Measurements from ENCODE around the gene BCL11B.

The BCL11B gene

GRCh38 chr14:99216191-99216590 is 55.8 kb downstream of the BCL11B start:
- DNase-seq = no peak

- DNase-seq = no peak
These were observed 56.7 kb downstream of the BCL11B start for GRCh38 chr14:99215277-99215676.

- DNase-seq = no peak
These were observed 57.3 kb downstream of the BCL11B start for GRCh38 chr14:99214701-99215100.

DNA sequence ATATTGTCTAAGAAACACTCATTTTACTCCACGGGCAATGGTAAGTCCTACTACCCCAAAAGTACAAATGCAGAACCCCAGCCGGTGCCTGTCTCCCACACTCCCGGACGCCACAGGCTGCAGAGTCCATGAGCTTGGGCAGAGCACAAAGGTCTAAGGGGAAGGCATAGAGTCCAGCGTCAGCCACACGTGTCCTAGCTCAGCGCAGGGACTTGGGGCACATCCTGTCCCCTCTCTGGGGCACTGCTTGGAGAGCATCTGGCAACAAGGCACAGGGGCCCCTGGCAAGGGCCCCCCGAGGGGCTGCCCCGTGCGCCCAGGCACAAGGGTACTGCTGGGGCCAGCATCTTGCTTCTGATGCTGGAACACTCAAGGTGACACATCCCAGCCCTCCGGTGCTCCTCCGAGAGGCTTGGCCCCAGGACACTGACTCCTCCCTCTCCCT is 58.4 kb downstream of the BCL11B start:
- DNase-seq = no peak

DNA sequence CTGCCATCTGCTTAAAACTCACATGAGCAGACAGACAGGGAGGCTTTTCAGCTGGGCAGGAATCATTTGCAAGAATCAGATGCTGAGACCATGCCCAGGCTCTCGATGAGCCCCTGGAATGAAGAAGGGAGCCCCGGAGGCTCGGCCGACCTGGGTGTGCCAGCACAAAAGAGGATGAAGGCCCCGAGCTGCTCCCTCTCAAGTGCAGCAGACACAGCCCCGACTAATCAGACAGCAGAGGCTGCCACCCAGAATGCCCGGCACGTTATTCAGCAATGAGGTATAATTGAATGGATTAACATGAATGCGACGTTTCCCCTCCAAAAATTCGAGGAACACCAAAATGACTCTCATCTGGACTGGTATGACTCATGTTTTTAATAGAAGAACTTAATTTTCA is 58.9 kb downstream of the BCL11B start:
- no peak for DNase-seq

GRCh38 chr14:99212646-99213045 is 59.4 kb downstream of the BCL11B start:
- no peak for DNase-seq

- no peak for DNase-seq
These were observed 59.8 kb downstream of the BCL11B start for GRCh38 chr14:99212199-99212598.

DNA sequence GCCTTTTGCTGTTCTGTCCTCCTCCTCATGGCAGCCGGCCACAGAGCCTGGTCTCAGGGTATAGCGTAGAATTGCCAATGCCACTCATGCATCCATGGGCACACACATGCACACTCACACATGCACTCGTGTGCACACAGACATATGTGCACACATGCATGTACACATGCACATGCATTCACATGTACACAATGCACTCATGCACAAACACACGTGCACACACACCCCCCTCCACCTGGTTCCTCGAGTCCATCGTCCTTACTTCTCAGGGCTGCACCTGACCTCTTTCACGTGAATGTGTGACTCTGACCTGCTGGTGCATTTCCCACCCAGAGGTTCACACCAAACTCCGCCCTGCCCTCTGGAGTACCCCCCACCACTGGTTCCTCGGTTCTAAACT is 60.6 kb downstream of the BCL11B start:
- no peak for DNase-seq

- no peak for DNase-seq
These were observed 61.7 kb downstream of the BCL11B start for GRCh38 chr14:99210333-99210732.

DNA sequence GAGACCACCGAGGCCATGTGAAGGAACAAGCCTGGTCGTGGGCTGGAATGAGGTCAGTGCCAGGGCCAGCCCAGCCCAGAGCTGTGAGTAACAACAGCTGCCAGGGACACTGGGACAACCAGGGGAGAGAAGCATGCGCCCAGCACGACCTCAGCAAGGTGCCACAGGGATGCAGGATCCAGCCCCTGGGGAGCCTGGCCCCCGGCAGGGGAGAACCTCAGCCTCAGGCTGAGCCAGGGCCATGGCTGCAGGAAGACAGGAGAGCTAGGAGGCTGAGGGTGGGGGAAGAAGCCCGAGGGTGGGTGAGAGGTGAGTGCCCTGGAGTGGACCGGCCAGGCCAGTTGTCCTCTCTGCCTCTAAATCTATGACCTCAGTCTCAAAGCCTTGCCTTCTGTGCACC is 62.6 kb downstream of the BCL11B start:
- no peak for DNase-seq

DNA sequence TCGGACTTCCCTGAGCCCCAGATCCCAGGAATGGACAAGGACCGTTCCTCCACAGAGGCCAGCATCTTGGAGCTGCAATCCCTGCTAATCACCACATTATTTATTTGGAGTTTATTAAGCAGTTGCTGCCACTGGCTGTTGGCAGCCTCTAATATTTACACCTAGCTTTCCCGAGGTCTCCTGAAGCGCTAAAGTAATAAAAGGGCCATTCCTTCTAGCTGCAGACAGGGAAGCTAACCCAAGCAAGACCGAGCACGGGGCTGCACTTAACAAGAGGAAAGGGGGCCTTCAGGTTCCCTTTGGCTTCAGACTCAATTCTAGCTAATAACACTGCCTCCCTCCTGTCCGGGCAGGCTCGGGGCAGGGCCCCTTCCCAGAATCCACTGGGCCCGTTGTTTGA is 63.7 kb downstream of the BCL11B start:
- DNase-seq = no peak

- DNase-seq = no peak
These were observed 64.5 kb downstream of the BCL11B start for GRCh38 chr14:99207456-99207855.

DNA sequence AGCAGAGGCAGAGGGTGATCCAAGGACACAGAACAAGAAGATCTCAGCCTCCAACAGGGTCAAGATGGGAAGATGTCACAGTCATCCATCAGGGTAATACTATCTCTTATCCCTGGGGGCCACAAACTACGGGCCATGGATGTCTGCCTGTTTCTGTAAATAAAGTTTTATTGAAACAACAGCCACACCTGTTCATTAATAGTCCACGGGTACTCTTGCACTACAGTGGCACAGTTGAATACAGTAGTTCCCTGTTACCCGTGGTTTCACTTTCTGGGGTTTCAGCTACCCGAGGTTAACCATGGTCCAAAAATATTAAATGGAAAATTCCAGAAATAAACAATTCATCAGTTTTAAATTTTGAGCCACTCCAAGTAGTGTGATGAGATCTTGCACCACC is 65.9 kb downstream of the BCL11B start:
- DNase-seq = no peak

DNA sequence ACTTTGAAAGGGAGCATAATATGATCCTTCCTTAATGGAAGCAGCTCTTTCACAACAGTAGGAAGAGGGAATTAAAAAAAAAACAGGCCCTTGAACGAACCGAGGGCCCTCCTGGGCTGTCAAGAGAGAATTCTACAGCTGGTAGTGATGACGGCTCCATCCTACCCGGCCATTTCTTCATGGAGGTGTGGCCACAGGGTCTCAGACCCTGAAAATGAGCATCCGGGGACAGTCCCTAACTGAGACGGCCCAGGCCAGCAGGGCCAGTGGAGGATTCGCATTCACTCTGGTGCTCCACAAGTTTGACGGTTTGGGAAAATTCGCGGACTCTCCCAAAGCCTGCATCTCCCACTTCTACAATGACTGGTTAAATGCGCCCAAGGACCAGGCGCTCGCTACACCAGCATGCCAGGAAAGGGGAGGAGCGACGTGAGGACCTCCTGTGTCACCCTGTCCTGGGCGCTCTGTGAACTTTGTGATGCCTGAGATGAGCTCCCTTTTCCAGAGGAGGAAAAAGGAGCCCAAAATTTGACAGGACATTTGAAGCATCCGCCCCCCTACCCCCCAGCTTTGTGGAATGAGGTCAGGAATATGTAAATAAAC is 66.8 kb downstream of the BCL11B start:
- no peak for DNase-seq

GRCh38 chr14:99203801-99204200 is 68.2 kb downstream of the BCL11B start:
- no peak for DNase-seq

DNA sequence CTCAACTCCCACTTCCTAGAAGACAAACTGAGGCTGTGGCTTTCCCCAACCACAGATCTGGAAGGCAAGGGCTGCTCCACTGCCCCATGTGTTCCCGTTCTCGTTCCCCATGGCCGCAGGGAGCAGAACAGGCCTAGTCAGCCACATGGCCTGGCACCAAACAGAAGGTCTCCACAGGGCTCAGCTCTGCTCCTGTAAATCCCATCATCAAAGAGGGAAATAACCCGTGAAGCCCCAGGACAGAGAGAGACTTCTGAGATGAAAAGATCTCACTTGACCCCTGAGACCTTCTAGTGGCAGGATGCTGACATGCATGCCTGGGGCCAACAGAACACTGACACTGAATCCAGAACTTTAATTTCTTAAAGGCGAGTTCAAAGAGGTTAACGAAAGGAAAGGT is 68.9 kb downstream of the BCL11B start:
- DNase-seq = no peak

DNA sequence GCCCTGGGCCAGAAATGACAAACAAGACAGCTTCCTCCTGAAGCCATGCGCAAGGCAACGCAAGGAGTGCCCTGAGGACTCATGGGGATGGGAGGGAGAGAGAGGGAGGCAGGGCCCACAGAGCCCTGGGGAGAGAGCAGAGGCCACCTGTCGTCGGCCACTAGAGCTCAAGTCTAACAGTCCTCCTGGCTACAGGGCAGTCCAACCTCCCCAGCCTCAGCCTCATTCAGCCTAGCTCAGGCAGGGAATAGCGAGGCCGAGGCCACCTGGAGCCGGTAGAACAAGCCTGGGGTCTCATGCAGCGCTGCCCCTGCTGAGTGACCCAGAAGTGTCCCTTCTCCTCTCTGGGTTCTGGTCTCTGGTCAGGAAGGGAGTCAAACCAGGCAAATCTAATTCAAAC is 69.5 kb downstream of the BCL11B start:
- DNase-seq = no peak

DNA sequence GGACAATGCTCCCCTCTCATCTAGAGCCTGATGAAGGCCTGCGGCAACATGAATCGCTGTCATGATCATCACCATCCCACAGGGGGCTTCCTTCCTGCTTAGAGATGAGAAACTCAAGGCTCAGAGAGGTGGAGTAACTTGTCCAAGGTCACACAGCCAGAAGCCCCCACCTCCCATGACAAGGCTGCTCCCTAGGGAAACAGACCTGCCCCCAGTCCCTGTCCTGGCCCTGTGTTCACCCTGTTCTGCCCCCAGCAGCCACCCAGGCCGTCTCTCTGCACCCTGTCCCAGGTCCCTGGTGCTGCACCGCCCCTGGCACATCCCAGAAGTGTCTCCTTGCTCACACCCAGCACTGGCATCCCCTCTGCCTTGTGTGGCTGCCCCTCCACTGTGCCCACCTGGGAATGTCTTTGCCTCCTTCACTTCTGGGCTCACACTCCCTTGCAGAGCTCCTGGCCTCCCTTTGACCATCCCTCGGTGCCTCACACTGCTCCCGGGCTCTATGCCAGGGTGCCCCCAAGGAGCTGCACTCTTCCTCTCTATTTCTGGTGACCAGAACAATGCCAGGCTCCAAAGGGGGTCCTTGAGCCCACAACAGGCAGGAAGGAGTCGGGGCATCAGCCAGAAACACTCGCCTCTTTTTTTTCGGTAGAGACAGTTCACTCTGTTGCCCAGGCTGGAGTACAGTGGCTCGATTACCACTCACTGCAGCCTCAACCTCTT is 70.5 kb downstream of the BCL11B start:
- no peak for DNase-seq

DNA sequence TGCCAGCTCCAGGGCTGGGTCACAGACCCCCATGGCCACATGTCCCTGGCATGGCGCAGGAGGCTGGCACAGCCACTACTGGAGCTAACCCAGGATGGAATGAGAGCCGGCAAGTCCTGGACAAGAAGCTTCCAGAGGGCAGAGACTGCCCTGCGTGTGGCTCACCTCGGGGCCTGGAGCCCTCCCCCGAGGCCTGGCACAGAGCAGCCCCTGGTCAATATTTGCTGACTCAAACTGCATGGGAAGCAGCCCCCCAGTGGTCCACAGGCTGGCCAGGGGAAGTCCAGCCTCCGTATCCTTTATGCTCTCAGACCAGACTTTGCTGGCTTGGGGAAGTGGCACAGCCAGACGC is 71.4 kb downstream of the BCL11B start:
- DNase-seq = no peak

- DNase-seq = no peak
These were observed 71.9 kb downstream of the BCL11B start for GRCh38 chr14:99199846-99200653.

- no peak for DNase-seq
These were observed 73.1 kb downstream of the BCL11B start for GRCh38 chr14:99198746-99199502.

GRCh38 chr14:99196310-99196650 is 75.7 kb downstream of the BCL11B start:
- no peak for DNase-seq

DNA sequence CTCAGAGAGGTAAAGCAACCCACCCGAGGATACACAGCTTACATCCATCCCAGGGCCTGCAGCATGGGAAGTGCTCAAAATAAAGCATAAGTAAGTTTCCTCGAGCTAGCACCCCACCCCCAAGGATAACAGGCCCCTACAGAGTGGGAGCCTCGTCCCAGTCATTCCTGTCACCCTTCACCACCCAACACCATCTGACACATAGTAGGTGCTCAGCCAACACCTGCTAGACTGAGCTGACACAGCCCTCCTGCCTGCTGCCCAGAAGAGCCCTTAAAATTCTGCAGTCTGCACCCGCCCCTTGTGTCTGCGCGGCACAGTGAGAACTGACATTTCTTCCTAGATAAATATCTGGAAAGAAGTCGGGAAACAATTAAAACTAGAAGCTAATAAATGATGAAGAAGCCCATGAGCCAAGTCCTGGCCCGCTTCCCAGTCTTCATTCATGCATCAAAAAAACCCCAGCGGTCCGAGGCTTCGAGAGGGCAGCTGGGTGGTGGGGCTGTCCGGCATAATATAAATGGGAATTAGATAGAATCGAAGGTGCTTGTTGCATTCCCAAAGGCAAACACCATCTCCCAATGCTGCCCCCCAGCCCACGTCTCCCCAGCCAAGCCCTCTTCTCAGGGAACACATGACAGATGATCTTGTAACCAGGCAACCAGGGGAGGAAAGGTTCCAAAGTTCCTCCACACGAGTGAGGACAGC is 76.2 kb downstream of the BCL11B start:
- DNase-seq = peak; percentile 10
